G401.6 (cell line): ENCODE results near the gene WSCD2.

Source experiments
- FAIRE-seq: peaks from 2 replicates; lab custom pipeline; 2012; peaks lifted over from hg19 to GRCh38; lab: Jason Lieb, UNC

WSCD2 gene

DNA sequence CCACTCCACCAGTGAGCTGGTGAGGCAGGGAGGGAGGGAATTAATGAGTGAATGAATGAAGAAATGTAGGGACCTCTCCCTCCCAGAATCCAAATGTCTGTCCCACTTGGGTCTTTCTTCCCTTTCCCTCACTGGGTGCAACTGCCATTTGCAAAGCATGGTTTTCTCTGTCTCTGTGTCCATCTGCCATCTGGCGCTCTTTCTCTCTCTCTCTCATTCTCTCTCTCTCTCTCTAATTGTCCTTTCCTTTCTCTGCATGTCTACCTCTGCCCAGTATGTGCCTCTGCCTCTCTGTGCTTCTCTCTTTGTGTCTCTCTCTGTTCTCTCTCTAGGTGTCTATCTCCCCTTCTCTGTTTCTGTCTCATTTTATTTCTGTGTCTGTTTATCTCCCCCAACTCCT lies 107.3 kb downstream of the WSCD2 start:
- no peak for FAIRE-seq

DNA sequence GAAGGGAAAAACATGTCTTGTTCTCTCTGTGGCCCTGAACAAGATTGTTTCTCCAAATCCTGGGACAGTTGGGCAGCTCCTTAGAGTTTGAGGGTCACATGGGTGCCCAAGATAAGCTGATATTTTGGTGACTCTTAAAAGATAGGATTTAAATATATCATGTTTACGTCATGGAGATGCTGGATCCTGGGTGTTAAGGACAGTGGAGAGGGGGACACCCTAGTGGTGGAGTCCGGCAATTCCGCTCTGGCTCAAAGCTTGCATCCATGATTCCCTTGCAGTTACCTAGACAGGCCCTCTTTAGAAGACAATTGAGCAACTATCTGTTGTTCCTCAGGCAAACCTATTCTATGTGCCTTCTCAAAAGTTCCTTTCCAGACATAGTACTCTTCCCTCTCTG lies 108.2 kb downstream of the WSCD2 start:
- no peak for FAIRE-seq

DNA sequence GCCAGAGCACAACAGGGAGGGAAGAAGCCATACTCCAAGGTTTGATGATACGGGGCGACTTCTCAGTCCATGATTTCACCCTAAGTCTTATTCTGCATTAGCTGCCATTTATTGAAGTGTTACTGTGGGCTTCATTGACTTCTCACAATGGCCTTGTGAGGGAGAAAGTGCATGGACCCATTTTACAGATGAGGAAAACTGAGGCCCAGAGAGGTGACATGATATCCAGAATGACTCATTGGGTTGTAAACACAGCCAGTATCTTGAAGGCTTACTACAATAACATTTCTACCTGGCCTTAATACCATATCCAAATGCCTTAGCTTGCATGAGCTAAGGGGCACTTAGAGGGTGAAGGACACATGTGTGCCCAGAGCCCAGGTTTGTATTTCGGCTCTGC lies 109.4 kb downstream of the WSCD2 start:
- FAIRE-seq: no peak

DNA sequence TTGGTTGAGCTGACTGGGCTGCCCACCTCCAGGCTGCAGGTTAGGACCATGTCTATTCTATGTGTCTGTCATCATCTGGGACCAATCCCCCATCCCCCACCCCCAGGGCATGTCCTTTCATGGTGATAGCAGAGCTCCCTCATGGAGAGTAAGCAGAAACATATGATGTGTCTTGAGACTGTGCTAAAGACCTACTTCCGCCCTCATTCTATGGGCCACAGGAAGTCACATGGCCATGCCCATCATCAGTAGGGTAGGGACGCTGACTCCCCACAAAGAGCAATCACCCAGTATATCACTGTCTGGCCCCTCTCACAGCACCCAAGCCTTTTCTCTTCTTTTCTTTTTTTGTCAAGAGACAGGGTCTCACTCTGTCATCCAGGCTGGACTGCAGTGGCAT lies 110.3 kb downstream of the WSCD2 start:
- FAIRE-seq: no peak

DNA sequence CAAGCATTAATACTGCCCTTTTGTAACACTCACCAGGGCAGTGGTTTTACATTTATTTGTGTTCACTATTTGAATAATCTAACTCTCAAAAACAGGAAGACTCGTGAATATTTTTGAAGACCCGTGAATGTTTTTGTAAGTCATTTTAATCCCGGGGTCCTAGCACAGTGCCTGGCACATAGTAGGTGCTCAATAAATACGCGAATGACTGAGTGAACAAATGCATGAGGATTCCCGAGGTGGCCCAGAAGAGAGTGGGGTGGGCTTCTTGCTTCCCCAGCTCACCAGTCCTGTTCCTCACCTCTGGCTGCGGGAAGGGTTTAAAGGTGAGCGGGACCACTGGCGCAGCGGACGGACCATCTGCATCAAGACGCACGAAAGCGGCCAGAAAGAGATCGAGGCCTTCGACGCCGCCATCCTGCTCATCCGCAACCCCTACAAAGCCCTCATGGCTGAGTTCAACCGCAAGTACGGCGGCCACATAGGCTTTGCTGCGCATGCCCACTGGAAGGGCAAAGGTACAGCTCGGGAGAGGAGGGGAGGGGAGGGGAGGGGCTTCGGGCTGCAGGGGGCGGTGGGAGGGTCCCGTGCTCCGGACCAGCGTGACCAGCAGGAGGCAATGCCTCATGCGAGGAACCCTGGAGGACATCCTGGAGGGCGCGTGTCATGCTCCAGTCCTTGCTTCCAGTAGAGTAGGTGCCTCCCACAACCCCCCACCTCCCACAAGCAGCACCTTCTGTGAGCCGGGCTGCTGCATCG lies 111.1 kb downstream of the WSCD2 start:
- no peak for FAIRE-seq

DNA sequence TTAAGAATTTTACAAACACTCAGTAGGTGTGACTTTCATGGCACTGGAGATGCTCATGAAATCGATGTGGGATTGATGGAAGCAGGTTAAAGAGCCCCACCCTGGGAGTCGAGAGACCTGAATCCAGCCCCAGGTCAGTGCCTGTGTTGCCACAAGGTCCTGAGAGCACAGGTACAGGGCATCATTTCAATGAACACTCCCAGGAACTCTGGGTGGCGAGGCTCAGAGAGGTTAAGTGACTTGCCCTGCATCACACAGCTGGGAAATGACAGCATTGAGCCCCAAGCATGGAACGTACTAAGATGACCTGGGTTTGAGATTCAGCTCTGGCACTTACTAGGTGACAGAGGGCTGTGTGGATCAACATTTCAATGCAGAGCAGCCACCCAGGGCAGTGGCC lies 111.8 kb downstream of the WSCD2 start:
- no peak for FAIRE-seq

DNA sequence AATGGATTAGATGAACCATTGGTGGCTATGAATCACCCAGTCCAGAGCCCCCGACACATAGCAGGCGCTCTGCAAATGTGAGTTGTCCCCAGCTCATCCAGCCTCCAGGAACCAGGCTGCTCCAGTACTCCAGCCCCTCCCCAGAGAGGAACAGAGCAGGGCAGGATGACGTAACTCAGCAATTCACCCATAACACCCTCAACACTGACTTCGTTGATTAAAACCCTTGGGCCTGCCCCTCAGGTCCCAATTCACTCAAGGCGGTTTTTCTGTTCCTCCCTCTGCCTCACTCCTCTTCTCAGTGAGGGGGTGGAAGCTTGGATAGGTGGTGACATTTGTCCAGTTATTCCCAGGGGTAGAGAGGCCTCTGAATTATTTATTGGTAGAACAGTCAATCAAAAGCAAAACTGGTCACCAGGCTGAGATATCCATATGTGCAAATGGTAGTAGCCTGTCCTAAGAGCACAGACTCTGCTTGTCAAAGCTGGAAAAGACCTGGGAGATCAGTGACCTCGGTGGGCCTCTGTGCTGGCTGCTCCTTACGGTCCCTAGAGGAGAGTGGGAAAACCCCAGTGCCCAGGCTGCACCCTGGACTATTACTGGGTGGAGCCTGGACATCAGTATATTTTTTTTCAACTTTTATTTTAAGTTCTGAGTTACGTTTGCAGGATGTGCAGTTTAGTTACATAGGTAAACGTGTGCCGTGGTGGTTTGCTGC lies 113.1 kb downstream of the WSCD2 start:
- no peak for FAIRE-seq

DNA sequence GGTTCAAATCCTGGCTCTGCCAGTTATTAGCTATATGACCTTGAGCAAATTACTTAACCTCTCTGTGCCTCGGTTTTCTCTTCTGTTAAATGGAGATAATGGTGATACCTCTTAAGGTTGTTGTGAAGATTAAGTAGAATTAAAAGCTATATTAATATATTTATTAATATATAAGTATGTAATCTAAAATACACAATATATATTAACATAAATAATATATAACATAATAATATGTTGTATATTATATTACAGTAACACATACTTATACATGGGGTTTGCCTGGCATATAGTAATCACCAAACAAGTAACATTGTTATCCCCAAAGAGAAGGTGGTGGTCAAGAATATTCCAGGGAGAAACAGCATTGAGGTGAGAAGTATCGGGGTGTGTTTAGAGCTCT lies 118.0 kb downstream of the WSCD2 start:
- FAIRE-seq: no peak

DNA sequence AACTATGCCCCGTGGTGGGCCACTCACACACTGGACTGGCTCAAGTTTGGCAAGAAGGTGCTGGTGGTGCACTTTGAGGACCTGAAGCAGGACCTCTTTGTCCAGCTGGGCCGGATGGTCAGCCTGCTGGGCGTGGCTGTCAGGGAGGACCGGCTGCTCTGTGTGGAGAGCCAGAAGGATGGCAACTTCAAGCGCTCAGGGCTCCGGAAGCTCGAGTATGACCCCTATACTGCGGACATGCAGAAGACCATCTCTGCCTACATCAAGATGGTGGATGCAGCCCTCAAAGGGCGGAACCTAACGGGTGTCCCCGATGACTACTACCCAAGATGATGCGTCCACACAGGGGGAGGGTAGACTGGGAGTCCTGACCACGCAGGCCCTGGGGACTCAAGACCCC lies 118.9 kb downstream of the WSCD2 start:
- no peak for FAIRE-seq

DNA sequence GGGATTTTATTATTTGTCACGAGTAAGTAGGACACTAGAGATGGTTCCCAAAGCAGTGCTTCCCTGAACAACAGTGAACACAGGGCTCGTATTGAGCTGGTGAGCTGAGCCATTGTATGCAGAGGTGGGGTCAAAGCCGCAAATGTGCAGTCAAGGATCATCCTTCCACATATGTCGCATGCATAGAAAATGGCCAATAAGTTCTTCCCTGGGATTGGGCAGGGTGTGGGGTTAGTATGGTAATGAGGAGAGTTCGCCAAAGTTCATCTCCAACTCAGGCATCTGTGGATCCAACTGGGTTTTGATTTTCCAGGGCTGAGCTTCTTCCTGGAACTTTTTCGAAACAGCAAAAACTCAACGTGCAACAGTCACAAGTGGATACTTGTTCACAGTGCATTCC lies 123.4 kb downstream of the WSCD2 start:
- FAIRE-seq: no peak

DNA sequence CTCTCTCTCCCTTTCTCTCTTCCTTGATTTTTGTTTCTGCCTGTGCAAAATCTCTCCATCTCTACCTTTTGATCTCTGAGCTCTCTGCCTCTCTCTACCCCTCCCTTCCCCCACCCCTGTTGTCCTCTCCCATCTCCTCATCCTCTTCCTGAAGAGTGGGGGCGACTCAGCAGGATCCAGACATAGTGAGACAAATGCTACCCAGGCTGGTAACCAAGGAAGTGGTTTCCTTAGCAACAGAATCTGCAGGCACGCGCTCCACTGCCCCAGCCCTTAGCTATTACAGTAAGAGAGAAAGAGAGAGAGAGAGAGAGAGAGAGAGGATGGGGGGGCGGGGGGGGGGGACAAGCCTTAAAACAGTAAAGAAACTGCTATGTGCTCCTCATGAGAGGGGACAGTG lies 124.5 kb downstream of the WSCD2 start:
- no peak for FAIRE-seq

DNA sequence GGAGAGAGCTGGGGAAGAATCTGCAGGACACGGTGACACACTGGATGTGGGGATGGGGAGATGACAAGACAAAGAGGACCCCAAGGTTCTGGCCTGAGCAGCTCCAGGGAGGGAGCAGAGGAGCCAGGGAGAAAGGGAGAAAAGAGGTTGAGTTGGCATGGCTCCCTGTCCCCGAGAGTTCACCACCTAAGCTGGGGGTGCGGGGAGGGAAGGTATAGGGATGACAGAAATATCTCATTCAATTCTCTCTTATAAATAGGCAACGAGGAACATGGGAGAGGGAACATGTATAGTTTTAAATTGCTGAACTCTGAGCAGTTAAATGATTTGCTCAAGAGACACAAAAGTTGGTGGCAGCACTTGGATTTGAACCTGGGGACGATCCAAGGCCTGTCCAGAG lies 124.9 kb downstream of the WSCD2 start:
- FAIRE-seq: no peak

DNA sequence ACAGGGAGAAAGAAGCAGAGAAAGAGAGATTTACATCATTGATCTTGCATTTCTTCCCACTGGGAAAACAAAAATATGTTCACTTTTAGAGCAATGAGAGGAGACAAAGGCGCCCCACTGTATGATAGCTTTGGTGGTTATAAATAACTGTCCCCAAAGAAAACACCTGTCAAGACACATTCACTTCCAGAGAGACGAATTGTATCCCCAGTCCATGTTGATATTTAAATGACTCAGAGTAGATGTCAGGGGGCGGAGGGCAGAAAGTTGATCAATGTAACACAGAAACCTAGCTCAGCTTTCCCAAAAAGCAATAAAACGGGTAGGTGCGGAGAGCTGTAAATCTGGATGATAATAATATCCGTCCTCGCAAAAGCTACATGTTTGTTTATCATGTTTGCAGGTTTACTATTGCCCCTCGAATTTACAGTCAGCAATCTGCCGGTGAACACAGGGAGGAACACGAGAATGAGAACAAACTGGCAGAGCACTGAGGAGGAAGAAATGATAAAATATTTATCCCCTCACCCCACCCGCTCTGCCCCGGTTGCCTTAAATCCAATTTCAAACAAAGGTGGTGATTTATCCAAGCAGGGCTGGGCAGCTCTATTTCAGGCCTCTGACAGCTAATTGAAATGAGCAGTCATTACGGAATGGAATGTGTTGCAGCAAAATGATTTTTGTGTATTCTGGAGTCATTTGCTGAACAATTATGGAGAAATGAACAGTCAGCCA lies 125.6 kb downstream of the WSCD2 start:
- FAIRE-seq: no peak

DNA sequence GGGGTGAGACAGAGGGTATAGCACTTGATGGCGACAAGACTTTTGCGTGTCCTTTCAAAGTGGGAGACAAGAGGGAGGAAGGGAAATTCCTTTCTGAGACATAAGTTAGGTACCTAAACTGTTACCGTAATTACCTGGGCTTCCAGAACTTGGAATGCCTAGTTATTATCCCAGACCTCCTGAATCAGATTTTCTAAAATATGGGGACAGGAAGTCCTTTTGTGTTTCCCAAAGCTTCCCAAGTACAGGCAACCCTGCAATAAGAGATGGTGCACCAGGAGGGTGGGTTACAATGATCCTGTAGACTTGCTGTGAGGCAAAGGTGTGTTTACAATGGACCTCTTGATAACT lies 126.1 kb downstream of the WSCD2 start:
- no peak for FAIRE-seq

DNA sequence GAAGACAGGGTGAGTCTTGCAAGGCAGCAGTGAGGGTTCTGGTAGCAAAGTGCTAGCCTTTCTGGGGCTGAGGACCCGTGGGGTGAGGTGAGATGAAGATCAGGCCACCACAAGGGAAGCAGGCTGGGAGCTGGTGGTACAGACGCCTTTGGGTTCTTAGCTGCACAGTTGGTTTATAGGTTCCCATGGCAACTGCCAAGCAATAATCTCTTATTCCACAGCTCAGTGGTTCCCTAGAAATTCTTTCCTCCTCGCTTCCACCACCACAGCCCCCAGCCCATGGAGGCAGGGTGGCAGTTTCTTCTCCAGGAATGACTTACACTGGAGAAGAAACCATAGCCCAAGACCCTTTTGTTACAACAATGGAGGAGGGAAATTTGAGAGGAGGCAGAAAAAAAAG lies 127.9 kb downstream of the WSCD2 start:
- FAIRE-seq: no peak

DNA sequence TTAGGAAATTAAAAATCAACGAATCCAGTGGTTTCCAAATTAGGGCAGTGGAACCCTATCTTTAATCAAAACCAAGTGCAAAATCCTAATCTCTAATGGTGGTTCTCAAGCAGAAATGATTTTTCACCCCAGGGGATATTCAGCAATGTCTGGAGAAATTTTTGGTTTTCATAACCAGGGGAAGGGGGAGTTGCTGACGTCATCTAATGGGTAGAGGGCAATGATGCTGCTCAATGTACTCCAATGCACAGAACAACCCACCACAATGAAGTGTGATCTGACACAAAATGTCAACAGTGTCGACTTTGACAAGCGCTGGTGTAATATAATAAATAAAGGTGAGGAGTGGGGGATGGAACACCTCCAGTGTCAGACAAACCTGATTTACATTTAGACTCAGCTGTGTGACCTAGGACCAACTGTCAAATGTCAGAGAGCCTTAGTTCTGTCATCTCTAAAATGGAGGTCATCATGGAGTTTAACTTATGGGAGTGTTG lies 128.6 kb downstream of the WSCD2 start:
- FAIRE-seq: no peak

DNA sequence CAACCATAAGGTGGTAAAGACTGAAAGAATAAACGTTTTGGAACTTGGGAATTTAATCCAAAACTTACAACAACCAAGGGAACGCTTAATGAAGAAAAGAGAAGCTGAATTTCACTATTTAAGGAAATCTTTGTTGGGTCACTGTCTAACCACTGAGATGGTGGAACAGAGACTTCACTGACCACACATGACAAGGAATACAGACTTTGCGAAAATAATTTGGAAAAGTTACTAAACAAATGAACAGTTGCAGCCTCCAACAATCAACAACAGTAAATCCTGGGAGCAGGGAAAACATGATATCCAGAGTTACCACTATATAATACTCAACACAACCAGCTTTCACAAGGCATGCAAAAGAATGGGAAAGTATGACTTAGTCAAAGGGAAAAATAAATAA lies 131.0 kb downstream of the WSCD2 start:
- no peak for FAIRE-seq

DNA sequence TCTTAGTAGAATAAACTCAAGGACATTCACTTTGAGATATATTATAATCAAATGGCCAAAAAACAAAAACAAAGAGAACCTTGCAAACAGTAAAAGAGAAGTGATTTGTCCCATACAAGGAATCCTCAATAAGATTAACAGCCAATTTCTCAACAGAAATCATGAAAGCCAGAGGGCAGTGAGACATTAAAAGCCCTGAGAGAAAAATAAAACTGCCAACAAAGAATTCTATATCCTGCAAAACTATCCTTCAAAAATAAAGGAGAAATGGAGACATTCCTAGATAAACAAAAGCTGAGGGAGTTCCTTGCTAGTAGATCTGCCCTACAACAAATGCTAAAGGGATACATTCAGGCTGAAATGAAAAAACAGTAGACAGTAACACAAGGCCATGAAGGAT lies 131.9 kb downstream of the WSCD2 start:
- no peak for FAIRE-seq

DNA sequence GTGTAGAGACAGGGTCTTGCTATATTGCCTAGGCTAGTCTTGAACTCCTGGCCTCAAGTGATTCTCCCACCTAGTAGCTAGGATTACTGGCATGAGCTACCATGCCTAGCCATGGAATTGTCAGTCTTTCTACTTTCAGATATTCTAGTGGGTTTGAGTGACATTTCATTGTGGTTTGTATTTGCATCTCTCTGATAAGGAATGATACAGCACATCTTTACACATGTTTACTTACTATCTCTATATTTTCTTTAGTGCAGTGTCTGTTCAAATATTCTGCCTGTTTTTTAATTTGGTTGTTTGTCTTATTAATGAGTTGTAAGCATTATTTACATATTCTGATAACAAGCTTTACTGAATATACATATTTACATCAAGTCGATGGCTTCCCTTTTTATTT lies 136.4 kb downstream of the WSCD2 start:
- no peak for FAIRE-seq

DNA sequence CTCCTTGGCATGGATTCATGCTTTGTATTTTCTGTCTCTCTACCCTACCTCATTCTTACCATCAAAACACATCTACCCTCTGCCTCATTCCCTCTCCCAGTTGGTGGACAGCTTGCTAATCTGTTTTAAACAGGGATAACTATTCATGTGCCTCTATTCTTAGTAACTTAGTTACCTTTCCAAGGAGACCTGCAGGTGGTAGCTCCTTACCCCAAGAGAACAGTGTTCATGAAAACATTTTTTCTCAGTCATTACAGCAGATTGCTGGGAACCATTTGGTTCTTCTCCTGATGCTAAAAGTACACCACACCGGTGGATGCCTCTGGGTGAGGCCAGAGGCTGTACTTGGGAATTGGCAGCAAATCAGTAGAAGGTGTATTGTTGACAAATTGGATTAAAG lies 137.0 kb downstream of the WSCD2 start:
- no peak for FAIRE-seq

DNA sequence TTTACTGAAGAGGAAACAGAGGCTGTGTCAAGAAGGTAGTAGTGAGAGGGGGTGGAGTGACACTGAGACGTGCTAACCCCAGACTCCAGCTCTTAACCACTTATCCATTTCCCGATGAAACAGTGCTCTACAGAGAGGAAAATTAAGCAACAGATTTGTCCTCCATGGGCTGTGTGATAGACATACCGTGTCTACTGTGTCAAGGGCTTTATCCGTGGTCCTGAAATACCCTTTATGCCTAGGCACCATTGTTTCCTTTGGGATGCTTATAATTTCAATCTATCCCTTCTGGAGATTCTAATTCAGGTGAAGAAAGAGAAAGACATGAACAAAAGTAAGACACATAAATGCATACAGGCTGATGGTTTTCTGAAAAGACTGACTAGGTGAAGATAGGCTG lies 138.4 kb downstream of the WSCD2 start:
- no peak for FAIRE-seq

DNA sequence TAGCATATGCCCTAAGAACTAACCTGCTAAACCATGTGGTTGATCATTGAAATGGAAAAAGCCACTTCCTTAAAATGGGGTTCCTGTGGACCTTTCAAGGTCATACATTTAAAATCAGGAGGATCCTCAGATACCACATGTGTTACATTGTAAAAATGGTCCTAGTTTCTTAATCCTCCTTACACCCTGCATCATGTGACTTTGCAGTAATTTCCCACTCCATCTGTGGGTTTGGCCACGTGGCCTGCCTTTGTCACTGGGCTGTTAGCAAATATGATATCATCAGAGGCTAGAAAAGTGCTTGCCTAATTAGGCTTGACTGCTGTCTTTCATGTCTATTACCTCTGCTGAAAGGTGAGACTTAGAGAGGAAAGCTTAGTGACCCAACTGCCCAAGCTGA lies 139.3 kb downstream of the WSCD2 start:
- no peak for FAIRE-seq

DNA sequence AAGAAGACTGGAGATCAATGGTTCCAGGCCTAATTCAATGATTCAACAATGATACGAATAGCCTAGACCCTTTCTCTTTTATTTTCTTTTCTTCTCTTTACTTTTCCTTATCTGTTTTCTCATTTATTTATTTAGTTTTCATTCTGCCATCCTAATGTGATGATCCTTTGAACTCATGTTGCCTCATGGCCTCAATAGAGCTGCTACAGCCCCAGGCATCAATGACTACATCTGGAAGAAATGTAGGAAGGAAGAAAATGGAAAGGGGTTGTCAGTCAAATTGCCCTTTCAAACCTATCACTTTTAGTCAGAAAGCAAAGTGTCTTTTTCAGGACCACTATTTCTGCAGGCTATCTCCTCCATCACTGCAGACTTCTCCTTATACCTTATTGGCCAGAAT lies 140.1 kb downstream of the WSCD2 start:
- FAIRE-seq: no peak
